Kidney (tissue), 14 donors: ENCODE results near the gene HOXD9. TPM values are rescaled to one million over a fixed set of nuclear protein-coding genes. Genes with fewer than 3 reads are reported as not detected.

Experiments
- DNase-seq, 5 donors: peaks; one replicate each; pipeline ENCODE4 v3.0.0-alpha.2; 2013 to 2020
- FAIRE-seq: peaks from 2 replicates; lab custom pipeline; 2012; peaks lifted over from hg19 to GRCh38; lab: Jason Lieb, UNC
- H3K27ac ChIP-seq, 2 donors: one replicate each; pipeline ENCODE4 v1.7.0; 2013; ENCODE audit warnings: low read depth in 2 of 2, low read length in 2 of 2, inconsistent platforms in 1 of 2
- H3K27me3 ChIP-seq: one replicate; pipeline ENCODE4 v1.7.1; 2013; ENCODE audit warnings: low read length, inconsistent platforms; ENCODE audit not compliant: control insufficient read depth, insufficient read depth
- H3K36me3 ChIP-seq, 3 donors: one replicate each; pipeline versions ENCODE4 v1.7.0 to v1.7.1; 2013; ENCODE audit warnings: low read length in 3 of 3, control low read depth in 1 of 3, inconsistent platforms in 1 of 3; ENCODE audit not compliant: insufficient read depth in 3 of 3, control insufficient read depth in 2 of 3
- H3K4me1 ChIP-seq, 3 donors: one replicate each; pipeline versions ENCODE4 v1.7.0 to v1.7.1; 2013; ENCODE audit warnings: low read length in 3 of 3, inconsistent platforms in 1 of 3, low read depth in 1 of 3; ENCODE audit not compliant: control insufficient read depth in 2 of 3, insufficient read depth in 2 of 3
- H3K4me3 ChIP-seq, 3 donors: one replicate each; pipeline versions ENCODE4 v1.7.0 to v1.8.1; 2013; ENCODE audit warnings: low read length in 3 of 3, control low read depth in 1 of 3, inconsistent platforms in 1 of 3
- H3K9ac ChIP-seq, 3 donors: one replicate each; pipeline versions ENCODE4 v1.7.0 to v1.7.1; 2013; ENCODE audit warnings: low read length in 3 of 3, control low read depth in 1 of 3, inconsistent platforms in 1 of 3
- H3K9me3 ChIP-seq, 3 donors: one replicate each; pipeline versions ENCODE4 v1.7.0 to v1.7.1; 2013; ENCODE audit warnings: low read length in 3 of 3, control low read depth in 1 of 3, inconsistent platforms in 1 of 3; ENCODE audit not compliant: control insufficient read depth in 2 of 3, insufficient read depth in 1 of 3
- intact Hi-C: fragments of 100-400 bp; cut with DNase I; formaldehyde crosslinking; loops from one replicate; pipeline ENCODE4 v1.11.1; 2022
- polyA plus RNA-seq: library from polyadenylated mRNA; stranded (reverse); fragments of 350-450 nt; fragmentation: Illumina TruSeq; extraction: RNeasy Lipid Tissue Mini Kit (QIAGEN cat#74804); gene quantifications from one replicate; pipeline ENCODE4 v1.2.3, GENCODE V29; 2014; ENCODE audit warnings: low read depth, low replicate concordance; ENCODE audit not compliant: insufficient read depth
- total RNA-seq: library from RNA; stranded (reverse); fragmentation: NEBNext Ultra II Directional; extraction: Animal tissue kit (Norgen Biotek cat#: 25700); gene quantifications from one replicate; pipeline ENCODE4 v1.2.1, GENCODE V29; 2021
- TF ChIP-seq, protein P1 (sequence below): IDR thresholded peaks from 3 replicates; pipeline ENCODE4 v1.5.1; 2012; ENCODE audit warnings: mild to moderate bottlenecking, moderate library complexity, borderline replicate concordance; ENCODE audit not compliant: insufficient read depth; ENCODE audit errors: extremely low read depth
- donor health status: control.
- donor health status: control.
- donor health status: control.
- donor health status: control.
- donor health status: control.
- donor health status: DM: yes; HTN: yes; CAD: no.
- donor health status: Normal renal cell carcinoma (clear cell type).

The HOXD9 gene
- total and polyA plus RNA-seq, 2 donors from 2014 or later, result 36.4 to 36.5 TPM

DNA sequence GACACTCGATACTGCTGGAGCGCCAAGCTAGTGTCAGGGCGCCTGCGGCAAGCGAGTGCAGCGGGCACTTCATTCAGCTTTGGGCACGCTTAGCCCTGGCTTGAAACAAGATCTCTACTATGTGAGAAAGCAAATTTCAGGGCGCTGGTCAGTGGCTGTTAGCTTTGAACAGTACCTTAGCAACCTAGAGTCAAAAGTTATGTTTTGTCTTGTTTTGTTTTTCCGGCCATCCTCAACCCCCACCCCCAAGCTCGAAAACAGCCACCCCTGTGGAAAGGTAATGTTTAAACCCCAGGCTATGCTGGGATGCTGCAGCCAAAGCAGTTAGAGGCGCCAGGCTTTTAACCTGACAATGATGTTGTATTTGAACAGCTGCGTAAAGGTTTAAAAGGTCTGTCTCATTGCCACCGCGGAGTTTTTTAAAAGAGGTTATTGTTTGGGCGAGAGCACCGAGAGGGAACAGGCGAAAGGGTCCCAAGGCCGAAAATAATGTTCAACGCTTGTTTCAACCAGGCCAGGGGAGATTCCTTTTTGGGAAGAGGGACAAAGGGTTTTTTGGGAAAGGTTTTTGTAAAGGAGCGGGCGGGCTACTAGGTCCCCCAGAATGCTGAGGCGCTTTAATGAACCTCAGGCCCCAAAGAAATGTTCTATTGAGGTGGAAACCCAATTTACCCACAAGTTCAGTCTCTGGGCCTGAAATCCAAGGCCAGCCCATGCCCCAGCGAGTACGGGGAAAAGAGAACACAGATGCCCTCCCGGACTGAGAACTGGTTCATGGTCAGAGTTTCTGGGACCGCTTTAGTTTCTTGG, 8.2 kb upstream of the HOXD9 start:
- H3K9me3 ChIP-seq, result no peaks in the 10 kb centered on the region
- H3K36me3 ChIP-seq, result peaks cover 0 to 8% (median 0%) of the 10 kb centered on the region in 3 donors
- H3K27me3 ChIP-seq, result no peaks in the 10 kb centered on the region
- H3K4me1 ChIP-seq, result peaks cover 0 to 5% (median 0%) of the 10 kb centered on the region in 3 donors
- TF ChIP-seq, protein P1, sequence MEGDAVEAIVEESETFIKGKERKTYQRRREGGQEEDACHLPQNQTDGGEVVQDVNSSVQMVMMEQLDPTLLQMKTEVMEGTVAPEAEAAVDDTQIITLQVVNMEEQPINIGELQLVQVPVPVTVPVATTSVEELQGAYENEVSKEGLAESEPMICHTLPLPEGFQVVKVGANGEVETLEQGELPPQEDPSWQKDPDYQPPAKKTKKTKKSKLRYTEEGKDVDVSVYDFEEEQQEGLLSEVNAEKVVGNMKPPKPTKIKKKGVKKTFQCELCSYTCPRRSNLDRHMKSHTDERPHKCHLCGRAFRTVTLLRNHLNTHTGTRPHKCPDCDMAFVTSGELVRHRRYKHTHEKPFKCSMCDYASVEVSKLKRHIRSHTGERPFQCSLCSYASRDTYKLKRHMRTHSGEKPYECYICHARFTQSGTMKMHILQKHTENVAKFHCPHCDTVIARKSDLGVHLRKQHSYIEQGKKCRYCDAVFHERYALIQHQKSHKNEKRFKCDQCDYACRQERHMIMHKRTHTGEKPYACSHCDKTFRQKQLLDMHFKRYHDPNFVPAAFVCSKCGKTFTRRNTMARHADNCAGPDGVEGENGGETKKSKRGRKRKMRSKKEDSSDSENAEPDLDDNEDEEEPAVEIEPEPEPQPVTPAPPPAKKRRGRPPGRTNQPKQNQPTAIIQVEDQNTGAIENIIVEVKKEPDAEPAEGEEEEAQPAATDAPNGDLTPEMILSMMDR, result no peak
- DNase-seq (peak in 4 of 5 donors; percentile 72 to 87 (median 79)), FAIRE-seq (no peak)
- H3K4me3 ChIP-seq, result peak overlapping the region; percentile 36 to 89 (median 69)
- H3K9ac ChIP-seq, result peak overlapping the region; percentile 52 to 97 (median 84)
- intact Hi-C loops, result no loop called here
- peak overlapping the region; percentile 94 to 95 for H3K27ac ChIP-seq

DNA sequence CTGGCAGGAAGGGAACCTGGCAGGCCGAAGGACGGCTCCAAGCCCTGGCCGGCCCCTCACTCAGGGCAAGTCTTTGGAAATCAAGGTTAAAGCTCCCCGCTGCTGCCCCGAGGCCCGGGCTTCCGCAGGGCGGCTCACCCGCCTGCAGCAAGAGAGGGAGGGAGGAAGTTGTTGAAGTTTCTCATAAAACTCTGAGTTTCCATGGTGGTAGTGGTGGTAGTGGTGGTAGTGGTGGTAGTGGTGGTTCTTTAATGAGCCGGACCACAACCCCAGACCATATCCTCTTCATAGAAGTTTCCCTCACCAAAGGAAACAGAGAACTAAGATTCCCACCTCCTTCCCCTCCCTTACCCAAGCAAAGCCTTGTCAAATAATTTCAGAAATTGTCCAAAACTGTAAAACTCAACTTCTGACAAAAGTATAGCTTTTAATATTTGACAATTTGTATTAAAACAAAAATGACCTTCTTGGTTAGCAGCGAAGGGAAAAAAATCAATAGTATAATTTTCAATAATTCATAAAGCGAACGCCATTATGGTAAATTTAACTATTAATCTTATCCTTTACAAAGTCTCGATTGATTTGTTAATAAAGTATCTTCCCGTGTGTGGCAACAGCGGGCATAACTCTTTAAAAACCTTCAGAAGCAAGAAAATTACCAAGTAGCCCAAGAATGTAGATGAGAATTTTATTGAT, 7.4 kb upstream of the HOXD9 start:
- DNase-seq (peak in 1 of 5 donors; percentile 61), FAIRE-seq (no peak)
- H3K4me3 ChIP-seq, result peak overlapping the region; percentile 43 to 89 (median 69)
- H3K27ac ChIP-seq, result peak overlapping the region; percentile 94 to 95
- TF ChIP-seq, protein P1, result no peak
- intact Hi-C loops, result no loop called here
- peaks cover 0 to 13% (median 0%) of the 10 kb centered on the region in 3 donors for H3K36me3 ChIP-seq
- H3K27me3 ChIP-seq, result no peaks in the 10 kb centered on the region
- H3K9me3 ChIP-seq, result no peaks in the 10 kb centered on the region
- peaks cover 0 to 12% (median 0%) of the 10 kb centered on the region in 3 donors for H3K4me1 ChIP-seq
- peak overlapping the region; percentile 52 to 97 (median 84) for H3K9ac ChIP-seq

GRCh38 chr2:176115883-176116813, 6.4 kb upstream of the HOXD9 start, which contains the start of gene HOXD10:
HOXD10 (plus strand) TSS chr2:176116778; CDS start chr2:176116834, 56 bp downstream.
- Histone ChIP-seq H3K4me3 (peak within 1 kb of the TSS; percentile 62 to 89 (median 69)), H3K9me3 (no peaks in the 10 kb centered on the region), H3K4me1 (peaks cover 0 to 15% (median 2%) of the 10 kb centered on the region in 3 donors), H3K27ac (peak within 1 kb of the TSS; percentile 94 to 95), H3K27me3 (no peaks in the 10 kb centered on the region), H3K36me3 (peaks cover 0 to 10% (median 0%) of the 10 kb centered on the region in 3 donors), H3K9ac (peak within 1 kb of the TSS; percentile 49 to 97 (median 84))
- DNase-seq (peak; percentile 95 to 98 (median 97)), FAIRE-seq (no peak)
- TF ChIP-seq, protein P1, result peak; percentile 52
- intact Hi-C loops, result no loop called here
